ENCODE results near the gene KIAA1191.

Gene KIAA1191

DNA sequence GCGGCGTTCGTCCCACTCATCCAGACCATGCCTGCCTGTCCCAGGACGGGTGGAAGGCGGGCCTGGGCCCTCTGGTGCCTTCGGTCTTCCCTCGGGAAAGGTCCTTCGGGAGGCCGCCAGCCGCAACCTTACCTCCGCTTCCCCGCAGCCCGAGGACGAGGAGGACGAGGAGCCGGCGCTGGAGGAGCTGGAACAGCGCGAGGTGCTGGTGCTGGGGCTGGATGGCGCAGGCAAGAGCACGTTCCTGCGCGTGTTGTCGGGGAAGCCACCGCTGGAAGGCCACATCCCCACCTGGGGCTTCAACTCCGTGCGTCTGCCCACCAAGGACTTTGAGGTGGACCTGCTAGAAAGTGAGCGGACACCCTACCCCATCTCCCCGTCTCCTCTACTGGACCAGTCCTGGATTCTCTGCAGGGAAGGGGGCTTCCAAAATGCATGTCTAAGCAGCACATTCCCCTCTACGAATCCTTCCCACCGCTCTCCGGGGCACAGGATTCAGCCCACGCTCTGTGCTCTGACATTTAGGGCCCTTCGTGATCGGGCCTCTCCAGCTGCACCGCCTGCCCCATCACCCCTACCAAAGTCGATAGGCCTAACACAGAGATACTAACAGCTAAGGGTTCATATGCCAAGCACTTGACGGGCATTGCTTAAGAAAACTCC is 4.8 kb upstream of the KIAA1191 start:
- Histone ChIP-seq H3K4me3 (replicated peaks; ENCODE audit: insufficient read depth, low read length) (no peak overlapping the region), H3K27ac (replicated peaks) (no peak overlapping the region), H3K27me3 (ENCODE audit: insufficient read depth, poor library complexity, severe bottlenecking) (peaks cover 12% of the 10 kb centered on the region)
- no peak for DNase-seq (ENCODE audit: low read depth in 1 of 2, low spot score in 1 of 2)
- TF ChIP-seq POLR2AphosphoS5 (IDR thresholded peaks at IDR 0.05; ENCODE audit: low read depth) (no peak), SPI1 (IDR thresholded peaks at IDR 0.05; ENCODE audit: borderline replicate concordance, low read depth) (no peak), GABPA (IDR thresholded peaks at IDR 0.05; ENCODE audit: low read depth) (no peak)
- TF ChIP-seq, protein P1, sequence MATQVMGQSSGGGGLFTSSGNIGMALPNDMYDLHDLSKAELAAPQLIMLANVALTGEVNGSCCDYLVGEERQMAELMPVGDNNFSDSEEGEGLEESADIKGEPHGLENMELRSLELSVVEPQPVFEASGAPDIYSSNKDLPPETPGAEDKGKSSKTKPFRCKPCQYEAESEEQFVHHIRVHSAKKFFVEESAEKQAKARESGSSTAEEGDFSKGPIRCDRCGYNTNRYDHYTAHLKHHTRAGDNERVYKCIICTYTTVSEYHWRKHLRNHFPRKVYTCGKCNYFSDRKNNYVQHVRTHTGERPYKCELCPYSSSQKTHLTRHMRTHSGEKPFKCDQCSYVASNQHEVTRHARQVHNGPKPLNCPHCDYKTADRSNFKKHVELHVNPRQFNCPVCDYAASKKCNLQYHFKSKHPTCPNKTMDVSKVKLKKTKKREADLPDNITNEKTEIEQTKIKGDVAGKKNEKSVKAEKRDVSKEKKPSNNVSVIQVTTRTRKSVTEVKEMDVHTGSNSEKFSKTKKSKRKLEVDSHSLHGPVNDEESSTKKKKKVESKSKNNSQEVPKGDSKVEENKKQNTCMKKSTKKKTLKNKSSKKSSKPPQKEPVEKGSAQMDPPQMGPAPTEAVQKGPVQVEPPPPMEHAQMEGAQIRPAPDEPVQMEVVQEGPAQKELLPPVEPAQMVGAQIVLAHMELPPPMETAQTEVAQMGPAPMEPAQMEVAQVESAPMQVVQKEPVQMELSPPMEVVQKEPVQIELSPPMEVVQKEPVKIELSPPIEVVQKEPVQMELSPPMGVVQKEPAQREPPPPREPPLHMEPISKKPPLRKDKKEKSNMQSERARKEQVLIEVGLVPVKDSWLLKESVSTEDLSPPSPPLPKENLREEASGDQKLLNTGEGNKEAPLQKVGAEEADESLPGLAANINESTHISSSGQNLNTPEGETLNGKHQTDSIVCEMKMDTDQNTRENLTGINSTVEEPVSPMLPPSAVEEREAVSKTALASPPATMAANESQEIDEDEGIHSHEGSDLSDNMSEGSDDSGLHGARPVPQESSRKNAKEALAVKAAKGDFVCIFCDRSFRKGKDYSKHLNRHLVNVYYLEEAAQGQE (IDR thresholded peaks at IDR 0.05; ENCODE audit: insufficient replicate concordance, low read depth) = no peak
- TF ChIP-seq, protein P2, sequence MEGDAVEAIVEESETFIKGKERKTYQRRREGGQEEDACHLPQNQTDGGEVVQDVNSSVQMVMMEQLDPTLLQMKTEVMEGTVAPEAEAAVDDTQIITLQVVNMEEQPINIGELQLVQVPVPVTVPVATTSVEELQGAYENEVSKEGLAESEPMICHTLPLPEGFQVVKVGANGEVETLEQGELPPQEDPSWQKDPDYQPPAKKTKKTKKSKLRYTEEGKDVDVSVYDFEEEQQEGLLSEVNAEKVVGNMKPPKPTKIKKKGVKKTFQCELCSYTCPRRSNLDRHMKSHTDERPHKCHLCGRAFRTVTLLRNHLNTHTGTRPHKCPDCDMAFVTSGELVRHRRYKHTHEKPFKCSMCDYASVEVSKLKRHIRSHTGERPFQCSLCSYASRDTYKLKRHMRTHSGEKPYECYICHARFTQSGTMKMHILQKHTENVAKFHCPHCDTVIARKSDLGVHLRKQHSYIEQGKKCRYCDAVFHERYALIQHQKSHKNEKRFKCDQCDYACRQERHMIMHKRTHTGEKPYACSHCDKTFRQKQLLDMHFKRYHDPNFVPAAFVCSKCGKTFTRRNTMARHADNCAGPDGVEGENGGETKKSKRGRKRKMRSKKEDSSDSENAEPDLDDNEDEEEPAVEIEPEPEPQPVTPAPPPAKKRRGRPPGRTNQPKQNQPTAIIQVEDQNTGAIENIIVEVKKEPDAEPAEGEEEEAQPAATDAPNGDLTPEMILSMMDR (IDR thresholded peaks at IDR 0.05; ENCODE audit: insufficient read depth, low read length) = no peak

DNA sequence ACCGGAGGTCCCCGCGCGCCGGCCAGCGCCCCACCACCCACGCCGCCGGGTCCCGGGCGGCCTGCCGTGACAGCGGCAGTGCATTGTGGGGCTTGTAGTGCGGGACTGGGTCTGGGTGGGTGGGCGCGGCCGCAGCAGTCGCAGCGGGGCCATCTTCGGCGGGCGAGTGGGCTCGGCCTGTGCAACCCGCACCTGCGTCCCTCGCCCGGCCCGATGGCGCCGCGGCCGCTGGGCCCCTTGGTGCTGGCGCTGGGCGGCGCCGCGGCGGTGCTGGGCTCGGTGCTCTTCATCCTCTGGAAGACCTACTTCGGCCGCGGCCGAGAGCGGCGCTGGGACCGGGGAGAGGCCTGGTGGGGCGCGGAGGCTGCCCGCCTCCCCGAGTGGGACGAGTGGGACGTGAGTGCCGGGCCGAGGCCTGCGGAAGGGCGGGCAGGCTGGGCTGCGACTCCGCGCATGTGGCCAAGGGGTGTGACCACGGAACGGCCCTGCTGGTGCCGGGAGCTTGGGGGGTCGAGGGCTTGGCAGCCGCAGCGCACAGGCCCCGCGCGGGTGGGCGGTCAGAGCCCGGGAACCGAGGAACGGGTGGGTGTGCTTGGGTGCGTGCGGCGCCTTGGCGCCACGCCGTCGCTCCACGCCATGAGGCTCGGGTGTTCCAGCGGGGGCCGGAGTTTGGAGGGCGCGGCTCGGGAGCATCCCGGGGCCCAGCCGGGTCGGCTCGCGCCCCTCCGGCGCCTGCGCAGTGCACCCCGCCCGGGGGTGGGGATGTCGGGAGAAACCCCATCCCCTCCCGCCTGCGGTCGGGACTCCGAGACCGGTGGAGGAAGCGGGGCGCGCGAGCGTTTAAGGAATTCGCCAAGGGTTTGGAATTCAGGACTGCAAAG is 4.0 kb upstream of the KIAA1191 start, which contains the start of gene ARL10:
TSS of gene ARL10 (plus strand) at position 137 of the 881 bp plus-strand sequence. CDS start at position 214, 77 bp downstream.
- Histone ChIP-seq H3K4me3 (replicated peaks; ENCODE audit: insufficient read depth, low read length) (peak within 1 kb of the TSS; percentile 49), H3K27ac (replicated peaks) (no peak within 1 kb of the TSS), H3K27me3 (ENCODE audit: insufficient read depth, poor library complexity, severe bottlenecking) (peaks cover 12% of the 10 kb centered on the region)
- DNase-seq (ENCODE audit: low read depth in 1 of 2, low spot score in 1 of 2) = no peak
- TF ChIP-seq SPI1 (IDR thresholded peaks at IDR 0.05; ENCODE audit: borderline replicate concordance, low read depth) (no peak), POLR2AphosphoS5 (IDR thresholded peaks at IDR 0.05; ENCODE audit: low read depth) (no peak), GABPA (IDR thresholded peaks at IDR 0.05; ENCODE audit: low read depth) (no peak)
- TF ChIP-seq, protein P2 (IDR thresholded peaks at IDR 0.05; ENCODE audit: insufficient read depth, low read length) = no peak
- TF ChIP-seq, protein P1 (IDR thresholded peaks at IDR 0.05; ENCODE audit: insufficient replicate concordance, low read depth) = no peak

DNA sequence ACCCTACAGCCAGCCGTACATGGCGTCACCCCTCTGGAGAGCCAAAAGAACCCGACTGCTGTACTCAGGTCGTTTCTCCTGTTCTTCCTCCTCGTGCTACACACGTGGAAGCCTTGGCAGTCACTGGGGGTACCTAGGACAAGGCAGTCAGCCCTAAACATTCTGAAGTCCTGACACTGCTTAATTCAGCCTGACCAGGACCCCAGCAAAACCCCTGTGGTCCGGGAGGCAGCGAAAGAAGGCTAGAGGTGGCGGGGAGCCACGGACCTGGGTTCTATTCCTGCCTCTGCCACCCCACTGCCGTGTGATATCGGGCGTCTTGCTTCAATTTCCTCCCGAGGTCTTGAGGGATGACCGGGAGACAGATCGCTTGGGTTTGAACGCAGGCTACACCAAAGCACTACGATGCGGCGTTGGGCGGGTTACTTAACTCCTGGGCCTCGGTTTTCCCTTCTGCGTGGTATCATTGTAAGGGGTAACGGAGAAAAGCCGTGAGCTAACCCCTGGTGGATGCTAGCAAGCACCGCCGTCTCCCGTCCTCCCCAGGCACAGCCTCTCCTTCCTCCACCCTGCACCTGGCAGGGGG is 3.3 kb upstream of the KIAA1191 start:
- TF ChIP-seq, protein P1 (IDR thresholded peaks at IDR 0.05; ENCODE audit: insufficient replicate concordance, low read depth) = no peak
- TF ChIP-seq, protein P2 (IDR thresholded peaks at IDR 0.05; ENCODE audit: insufficient read depth, low read length) = no peak
- no peak for TF ChIP-seq GABPA (IDR thresholded peaks at IDR 0.05; ENCODE audit: low read depth)
- TF ChIP-seq SPI1 (IDR thresholded peaks at IDR 0.05; ENCODE audit: borderline replicate concordance, low read depth) = no peak
- no peak for TF ChIP-seq POLR2AphosphoS5 (IDR thresholded peaks at IDR 0.05; ENCODE audit: low read depth)
- H3K27ac ChIP-seq (replicated peaks) = no peak overlapping the region
- no peak for DNase-seq (ENCODE audit: low read depth in 1 of 2, low spot score in 1 of 2)
- peak overlapping the region; percentile 49 for H3K4me3 ChIP-seq (replicated peaks; ENCODE audit: insufficient read depth, low read length)
- peaks cover 12% of the 10 kb centered on the region for H3K27me3 ChIP-seq (ENCODE audit: insufficient read depth, poor library complexity, severe bottlenecking)
